Measurements from ENCODE around the gene CLRN1. TPM values are rescaled to one million over a fixed set of nuclear protein-coding genes. Genes with fewer than 3 reads are reported as not detected.

The CLRN1 gene
- polyA plus RNA-seq, 3 donors = not detected

GRCh38 chr3:150975086-150975991 lies 2.8 kb upstream of the CLRN1 start:
- no peaks in the 10 kb centered on the region for H3K36me3 Mint-ChIP-seq
- no peaks in the 10 kb centered on the region for H3K27me3 ChIP-seq (ENCODE audit: control insufficient read depth in 2 of 2, insufficient read depth in 2 of 2, low read length in 2 of 2)
- no peaks in the 10 kb centered on the region for H3K4me1 ChIP-seq (ENCODE audit: control insufficient read depth in 1 of 2, insufficient read depth in 2 of 2, low read length in 2 of 2)
- no peak overlapping the region for H2AFZ ChIP-seq (ENCODE audit: insufficient read depth, low read depth, low read length, poor library complexity, severe bottlenecking)
- H3K4me2 ChIP-seq (replicated peaks; ENCODE audit: extremely low read depth, low read length, poor library complexity, severe bottlenecking) = no peak overlapping the region
- H3K4me3 Mint-ChIP-seq = no peak overlapping the region
- no peak overlapping the region for H3K9ac ChIP-seq (ENCODE audit: insufficient read depth, low read length, poor library complexity, severe bottlenecking)
- intact Hi-C loops (cut with micrococcal nuclease) = no loop called here
- no peak for DNase-seq
- no peak overlapping the region for H3K4me3 ChIP-seq (replicated peaks in 1 of 3; ENCODE audit: low read depth in 2 of 3, low read length in 3 of 3)
- H3K4me1 Mint-ChIP-seq = no peaks in the 10 kb centered on the region
- H3K36me3 ChIP-seq (replicated peaks in 1 of 2; ENCODE audit: control insufficient read depth in 1 of 2, insufficient read depth in 2 of 2, low read length in 2 of 2) = no peaks in the 10 kb centered on the region
- H3K27ac Mint-ChIP-seq = no peak overlapping the region
- TF ChIP-seq CTCF (IDR thresholded peaks at IDR 0.05) = no peak
- no peak overlapping the region for H3K27ac ChIP-seq (ENCODE audit: low read depth in 1 of 2, low read length in 2 of 2)
- H3K79me2 ChIP-seq (ENCODE audit: insufficient read depth, low read length) = no peaks in the 10 kb centered on the region
- no peaks in the 10 kb centered on the region for H3K9me3 Mint-ChIP-seq
- no peaks in the 10 kb centered on the region for H4K20me1 ChIP-seq (ENCODE audit: insufficient read depth, low read length)
- H3K9me3 ChIP-seq (replicated peaks in 1 of 2; ENCODE audit: control insufficient read depth in 1 of 2, insufficient read depth in 1 of 2, low read length in 2 of 2) = no peaks in the 10 kb centered on the region
- H3K27me3 Mint-ChIP-seq (ENCODE audit: low read depth in 3 of 3) = peaks cover 1 to 2% (median 2%) of the 10 kb centered on the region in 3 donors
- WGBS (ENCODE audit: insufficient coverage) = 100% methylated on average over 1 of the region's 7 CpGs

GRCh38 chr3:150970665-150971324 lies 1.7 kb downstream of the CLRN1 start:
- no peaks in the 10 kb centered on the region for H3K9me3 Mint-ChIP-seq
- no peak for TF ChIP-seq CTCF (IDR thresholded peaks at IDR 0.05)
- H3K4me1 Mint-ChIP-seq = no peaks in the 10 kb centered on the region

More at GRCh38 chr3:150970665-150971324, 1.7 kb downstream of the CLRN1 start:
- Histone ChIP-seq H4K20me1 (ENCODE audit: insufficient read depth, low read length) (no peaks in the 10 kb centered on the region), H3K4me3 (replicated peaks in 1 of 3; ENCODE audit: low read depth in 2 of 3, low read length in 3 of 3) (no peak overlapping the region), H3K4me1 (ENCODE audit: control insufficient read depth in 1 of 2, insufficient read depth in 2 of 2, low read length in 2 of 2) (no peaks in the 10 kb centered on the region), H2AFZ (ENCODE audit: insufficient read depth, low read depth, low read length, poor library complexity, severe bottlenecking) (no peak overlapping the region), H3K4me2 (replicated peaks; ENCODE audit: extremely low read depth, low read length, poor library complexity, severe bottlenecking) (no peak overlapping the region), H3K27me3 (ENCODE audit: control insufficient read depth in 2 of 2, insufficient read depth in 2 of 2, low read length in 2 of 2) (no peaks in the 10 kb centered on the region), H3K27ac (ENCODE audit: low read depth in 1 of 2, low read length in 2 of 2) (no peak overlapping the region), H3K9ac (ENCODE audit: insufficient read depth, low read length, poor library complexity, severe bottlenecking) (no peak overlapping the region), H3K36me3 (replicated peaks in 1 of 2; ENCODE audit: control insufficient read depth in 1 of 2, insufficient read depth in 2 of 2, low read length in 2 of 2) (no peaks in the 10 kb centered on the region), H3K79me2 (ENCODE audit: insufficient read depth, low read length) (no peaks in the 10 kb centered on the region), H3K9me3 (replicated peaks in 1 of 2; ENCODE audit: control insufficient read depth in 1 of 2, insufficient read depth in 1 of 2, low read length in 2 of 2) (no peaks in the 10 kb centered on the region)
- intact Hi-C loops (cut with micrococcal nuclease) = no loop called here
- DNase-seq = no peak
- H3K4me3 Mint-ChIP-seq = no peak overlapping the region
- H3K27me3 Mint-ChIP-seq (ENCODE audit: low read depth in 3 of 3) = peaks cover 0 to 3% (median 0%) of the 10 kb centered on the region in 3 donors
- WGBS (ENCODE audit: insufficient coverage) = 58% methylated on average over 4 of the region's 6 CpGs
- H3K27ac Mint-ChIP-seq = no peak overlapping the region
- H3K36me3 Mint-ChIP-seq = no peaks in the 10 kb centered on the region
